Breast epithelium (tissue), 3 donors: ENCODE data around the gene KMT2E.

Experiments
- POLR2AphosphoS5 ChIP-seq, 3 donors: sonication (generic); formaldehyde crosslinking; IDR thresholded peaks; one replicate each; pipeline ENCODE4 v1.6.1; 2017; ENCODE audit warnings: antibody characterized with exemption in 3 of 3
- TF ChIP-seq, protein P1 (sequence below), 3 donors: fragments of 450-650 bp; IDR thresholded peaks; one replicate each; pipeline ENCODE4 v1.5.1; 2016 to 2017; ENCODE audit warnings: antibody characterized with exemption in 3 of 3, mild to moderate bottlenecking in 3 of 3, moderate library complexity in 3 of 3

GRCh38 chr7:104982308-104983075 is 31.5 kb upstream of the KMT2E start:
- TF ChIP-seq, protein P1, sequence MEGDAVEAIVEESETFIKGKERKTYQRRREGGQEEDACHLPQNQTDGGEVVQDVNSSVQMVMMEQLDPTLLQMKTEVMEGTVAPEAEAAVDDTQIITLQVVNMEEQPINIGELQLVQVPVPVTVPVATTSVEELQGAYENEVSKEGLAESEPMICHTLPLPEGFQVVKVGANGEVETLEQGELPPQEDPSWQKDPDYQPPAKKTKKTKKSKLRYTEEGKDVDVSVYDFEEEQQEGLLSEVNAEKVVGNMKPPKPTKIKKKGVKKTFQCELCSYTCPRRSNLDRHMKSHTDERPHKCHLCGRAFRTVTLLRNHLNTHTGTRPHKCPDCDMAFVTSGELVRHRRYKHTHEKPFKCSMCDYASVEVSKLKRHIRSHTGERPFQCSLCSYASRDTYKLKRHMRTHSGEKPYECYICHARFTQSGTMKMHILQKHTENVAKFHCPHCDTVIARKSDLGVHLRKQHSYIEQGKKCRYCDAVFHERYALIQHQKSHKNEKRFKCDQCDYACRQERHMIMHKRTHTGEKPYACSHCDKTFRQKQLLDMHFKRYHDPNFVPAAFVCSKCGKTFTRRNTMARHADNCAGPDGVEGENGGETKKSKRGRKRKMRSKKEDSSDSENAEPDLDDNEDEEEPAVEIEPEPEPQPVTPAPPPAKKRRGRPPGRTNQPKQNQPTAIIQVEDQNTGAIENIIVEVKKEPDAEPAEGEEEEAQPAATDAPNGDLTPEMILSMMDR (IDR thresholded peaks at IDR 0.05) = no peak
- TF ChIP-seq POLR2AphosphoS5 (IDR thresholded peaks at IDR 0.05) = no peak
